Upper lobe of left lung (tissue), 6 donors: ENCODE data around the gene CTXN2. TPM values are rescaled to one million over a fixed set of nuclear protein-coding genes. Genes with fewer than 3 reads are reported as not detected.

Experiments
- ATAC-seq, 2 donors: fragments of 200-7000 bp; cut with Tn5 transposase; one replicate each; pipeline ENCODE4 v1.9.1; 2022; ENCODE audit warnings: mild to moderate bottlenecking in 2 of 2, moderate library complexity in 2 of 2; ENCODE audit not compliant: low FRiP score in 2 of 2
- DNase-seq, 2 donors: peaks; one replicate each; pipeline ENCODE4 v3.0.0-alpha.2; 2019 to 2020
- H3K27ac ChIP-seq, 4 donors: fragments of 200-600 bp; sonication (generic); one replicate each; pipeline ENCODE4 v1.5.1; 2016 to 2019
- H3K27me3 ChIP-seq, 4 donors: fragments of 200-600 bp; sonication (generic); one replicate each; pipeline ENCODE4 v1.5.1; 2017 to 2019
- H3K36me3 ChIP-seq, 4 donors: fragments of 200-600 bp; sonication (generic); one replicate each; pipeline ENCODE4 v1.5.1; 2016 to 2019
- H3K4me1 ChIP-seq, 4 donors: fragments of 200-600 bp; sonication (generic); one replicate each; pipeline ENCODE4 v1.5.1; 2018 to 2019
- H3K4me3 ChIP-seq, 4 donors: fragments of 200-600 bp; sonication (generic); one replicate each; pipeline ENCODE4 v1.5.1; 2017 to 2019; ENCODE audit warnings: mild to moderate bottlenecking in 2 of 4, moderate library complexity in 1 of 4
- H3K9me3 ChIP-seq, 4 donors: fragments of 200-600 bp; sonication (generic); one replicate each; pipeline ENCODE4 v1.5.1; 2018 to 2019
- CTCF ChIP-seq, 6 experiments: fragments of 450-650 bp in 4 of 6; fragments of 200-600 bp in 2 of 6; sonication (generic) in 2 of 6; IDR thresholded peaks; one replicate each; pipeline ENCODE4 v1.5.1; 2016 to 2019; ENCODE audit warnings: antibody characterized with exemption in 6 of 6
- EP300 ChIP-seq, 4 donors: sonication (generic); formaldehyde crosslinking; IDR thresholded peaks; one replicate each; pipeline ENCODE4 v1.5.1; 2017; ENCODE audit warnings: antibody characterized with exemption in 4 of 4, control low read depth in 2 of 4
- POLR2A ChIP-seq, 4 donors: fragments of 450-650 bp; IDR thresholded peaks; one replicate each; pipeline ENCODE4 v1.5.1; 2016 to 2017; ENCODE audit warnings: antibody characterized with exemption in 4 of 4, mild to moderate bottlenecking in 2 of 4
- POLR2AphosphoS5 ChIP-seq, 2 donors: sonication (generic); formaldehyde crosslinking; IDR thresholded peaks; one replicate each; pipeline ENCODE4 v1.5.1; 2017; ENCODE audit warnings: antibody characterized with exemption in 2 of 2
- WGBS, 2 donors: methylation state at CpG; one replicate each; pipeline ENCODE4 v1.1.5; 2017 to 2018; 5-methylcytosine and 5-hydroxymethylcytosine counted together
- total RNA-seq, 6 donors: library from RNA; depleted of rRNA in 4 of 6; stranded (reverse); fragments of >200 nt in 4 of 6; gene quantifications; one replicate each; pipeline versions ENCODE4 v1.1.0 to v1.2.1, GENCODE V29; 2016 to 2021
- donor health status: DM: no; HTN: no; CAD: no; lungs with moderate emphysema.
- donor health status: DM: no; HTN: yes; CAD: no; lungs with severe emphysema.

Gene CTXN2
- total RNA-seq, 6 donors from 2014 or later, result not detected

DNA sequence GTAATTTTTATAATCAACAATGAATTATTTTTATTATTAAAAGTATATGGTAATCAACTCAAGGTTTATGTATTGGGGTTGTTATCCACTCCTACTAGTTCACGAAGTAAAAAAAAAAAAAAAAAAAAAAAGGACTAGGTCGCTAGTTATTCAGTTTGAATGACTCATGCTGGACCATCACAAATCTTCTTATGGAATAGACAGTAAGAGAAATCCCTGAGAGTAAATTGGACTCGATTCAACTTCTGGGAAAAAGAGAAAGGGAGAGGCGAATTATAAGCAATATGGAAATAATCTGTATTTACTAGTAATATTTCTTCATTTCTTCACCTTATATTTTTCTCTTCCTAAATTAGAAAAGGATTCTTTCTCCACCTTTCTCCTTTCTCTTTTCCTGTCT is 15.4 kb upstream of the CTXN2 start:
- H3K27ac ChIP-seq, result no peak overlapping the region
- 90 to 93% methylated on average over 4 of the region's 4 CpGs for WGBS, 2 donors

DNA sequence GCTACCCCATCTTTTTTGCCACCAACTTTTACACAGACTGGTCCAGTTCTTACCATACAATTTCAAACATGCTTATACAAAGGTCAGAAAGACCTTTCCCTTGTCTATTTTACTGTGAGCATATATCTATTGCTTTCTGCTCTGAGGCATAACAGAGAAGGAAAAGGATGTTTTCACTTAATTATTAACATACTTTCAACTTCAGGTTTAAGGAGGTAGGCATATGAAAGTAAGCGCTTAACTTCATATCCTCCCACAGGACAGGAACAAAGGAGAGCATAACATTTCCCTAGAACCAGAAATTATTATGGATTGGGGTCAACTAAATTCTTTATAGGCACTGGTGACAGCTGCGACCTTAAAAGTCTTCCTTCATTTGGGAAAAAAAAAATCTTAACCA is 14.5 kb upstream of the CTXN2 start:
- 65 to 72% methylated on average over 2 of the region's 2 CpGs for WGBS, 2 donors
- Histone ChIP-seq H3K4me3 (peak overlapping the region in 3 of 4 donors; percentile 59 to 69 (median 65)), H3K4me1 (peaks cover 0 to 13% (median 4%) of the 10 kb centered on the region in 4 donors), H3K36me3 (no peaks in the 10 kb centered on the region), H3K27ac (peak overlapping the region in 1 of 4 donors; percentile 73), H3K9me3 (no peaks in the 10 kb centered on the region), H3K27me3 (peaks cover 0 to 11% (median 0%) of the 10 kb centered on the region in 4 donors)
- ATAC-seq (no peak), DNase-seq (no peak)
- TF ChIP-seq POLR2AphosphoS5 (IDR thresholded peaks at IDR 0.05) (no peak), EP300 (IDR thresholded peaks at IDR 0.05) (no peak), POLR2A (IDR thresholded peaks at IDR 0.05) (no peak), CTCF (IDR thresholded peaks at IDR 0.05) (no peak)

More for the DNA sequence above, 15.4 kb upstream of the CTXN2 start:
- Histone ChIP-seq H3K9me3 (no peaks in the 10 kb centered on the region), H3K4me1 (peaks cover 0 to 13% (median 4%) of the 10 kb centered on the region in 4 donors), H3K4me3 (no peak overlapping the region), H3K27me3 (peaks cover 0 to 11% (median 0%) of the 10 kb centered on the region in 4 donors), H3K36me3 (no peaks in the 10 kb centered on the region)
- ATAC-seq (no peak), DNase-seq (no peak)
- TF ChIP-seq EP300 (IDR thresholded peaks at IDR 0.05) (no peak), POLR2AphosphoS5 (IDR thresholded peaks at IDR 0.05) (no peak), POLR2A (IDR thresholded peaks at IDR 0.05) (no peak), CTCF (IDR thresholded peaks at IDR 0.05) (no peak)

- peaks cover 0 to 11% (median 0%) of the 10 kb centered on the region in 4 donors for H3K27me3 ChIP-seq
- peak overlapping the region; percentile 55 to 76 (median 74) for H3K27ac ChIP-seq
- DNase-seq (no peak), ATAC-seq (peak; percentile 61 to 88)
- 4 to 5% methylated on average over 10 of the region's 10 CpGs for WGBS, 2 donors
- no peak for TF ChIP-seq CTCF (IDR thresholded peaks at IDR 0.05)
- TF ChIP-seq EP300 (IDR thresholded peaks at IDR 0.05), result no peak
- no peak for TF ChIP-seq POLR2AphosphoS5 (IDR thresholded peaks at IDR 0.05)
- no peaks in the 10 kb centered on the region for H3K36me3 ChIP-seq
- H3K9me3 ChIP-seq, result no peaks in the 10 kb centered on the region
- peak overlapping the region; percentile 55 to 69 (median 62) for H3K4me3 ChIP-seq
- H3K4me1 ChIP-seq, result peaks cover 0 to 13% (median 4%) of the 10 kb centered on the region in 4 donors
These were observed 14.1 kb upstream of the CTXN2 start for GRCh38 chr15:48177383-48177765.

DNA sequence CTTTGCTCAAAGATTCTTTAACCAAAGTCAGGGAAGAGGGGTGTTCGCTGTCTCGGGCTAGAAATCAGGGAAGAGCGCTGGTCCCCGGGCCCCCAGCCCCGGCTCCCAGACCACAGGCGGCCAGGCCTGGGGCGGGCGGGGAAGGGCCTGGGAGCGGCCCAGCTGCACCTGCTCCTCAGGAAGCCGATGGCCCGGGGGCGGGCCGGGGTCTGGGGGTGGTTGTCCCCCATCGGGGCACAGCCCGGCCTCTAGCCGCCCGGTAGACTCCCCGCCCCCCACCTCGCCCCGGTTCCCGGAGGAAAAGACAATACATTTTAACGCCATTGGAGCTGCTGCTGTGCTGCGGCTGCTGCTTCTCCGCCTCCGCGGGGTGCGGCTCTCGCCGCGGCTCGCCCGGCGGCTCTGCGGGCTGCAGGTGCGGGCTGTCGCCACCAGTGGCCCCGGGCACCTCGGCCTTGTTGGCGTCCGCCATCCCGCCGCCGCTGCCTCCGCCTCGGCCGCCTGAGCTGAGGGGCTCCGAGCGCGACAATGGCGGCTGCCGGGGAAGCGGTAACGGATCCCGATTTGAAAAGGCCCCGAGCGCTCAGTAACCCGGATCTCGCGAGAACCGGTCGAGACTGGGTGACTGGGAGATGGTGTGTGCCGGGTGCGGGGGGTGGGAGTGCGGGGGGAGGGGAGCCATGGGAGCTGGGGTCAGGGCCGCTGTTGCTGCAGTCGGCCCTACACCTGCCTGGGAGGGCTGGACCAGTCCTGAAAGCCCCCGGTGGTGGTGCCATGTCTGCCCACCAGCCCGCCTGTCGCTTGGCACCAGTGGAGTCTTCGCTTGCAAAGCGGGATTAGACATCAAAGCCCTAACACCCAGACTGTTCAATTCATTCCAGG is 13.5 kb upstream of the CTXN2 start, which contains the start of gene MYEF2:
TSS of gene MYEF2 (minus strand) at position 530 of the 882 bp plus-strand sequence. CDS start at position 472, 58 bp downstream.
- Histone ChIP-seq H3K27me3 (peaks cover 0 to 11% (median 0%) of the 10 kb centered on the region in 4 donors), H3K4me3 (peak within 1 kb of the TSS; percentile 55 to 69 (median 62)), H3K27ac (peak within 1 kb of the TSS; percentile 55 to 76 (median 74)), H3K4me1 (peaks cover 0 to 13% (median 4%) of the 10 kb centered on the region in 4 donors), H3K36me3 (no peaks in the 10 kb centered on the region), H3K9me3 (no peaks in the 10 kb centered on the region)
- ATAC-seq (peak; percentile 77 to 84), DNase-seq (peak; percentile 74 to 91)
- 0 to 6% methylated on average over 2 to 42 of the region's 71 CpGs for WGBS, 2 donors
- no peak for TF ChIP-seq EP300 (IDR thresholded peaks at IDR 0.05)
- peak in 1 of 6 experiments; percentile 51 for TF ChIP-seq CTCF (IDR thresholded peaks at IDR 0.05)
- TF ChIP-seq POLR2AphosphoS5 (IDR thresholded peaks at IDR 0.05), result no peak
- peak in 1 of 4 donors; percentile 35 for TF ChIP-seq POLR2A (IDR thresholded peaks at IDR 0.05)
